HG03095 (cell line): ENCODE results near the gene THAP11.
"Not testable (repeated sequence)": the region's sequence is repeated elsewhere in the genome, so short reads cannot be mapped to it uniquely, and the experiment has no call there.

Source experiments
- ATAC-seq: cut with Tn5 transposase; IDR thresholded peaks from one replicate; pipeline ENCODE4 v1.9.1; 2021; ENCODE audit warnings: moderate library complexity; ENCODE audit not compliant: unreplicated experiment

The THAP11 gene

GRCh38 chr16:67834242-67834614 lies 7.9 kb upstream of the THAP11 start:
- ATAC-seq = no peak

DNA sequence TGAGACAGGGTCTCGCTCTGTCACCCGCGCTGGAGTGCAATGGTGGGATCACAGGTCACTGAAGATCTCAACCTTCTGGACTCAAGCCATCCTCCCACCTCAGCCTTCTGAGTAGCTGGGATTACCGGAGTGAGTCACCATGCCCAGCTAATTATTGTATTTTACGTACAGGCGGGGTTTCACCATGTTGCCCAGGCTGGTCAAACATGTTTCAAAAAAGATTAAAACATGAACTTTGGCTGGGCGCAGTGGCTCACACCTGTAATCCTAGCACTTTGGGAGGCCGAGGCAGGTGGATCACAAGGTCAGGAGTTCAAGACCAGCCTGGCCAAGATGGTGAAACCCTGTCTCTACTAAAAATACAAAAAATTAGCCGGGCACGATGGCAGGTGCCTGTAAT lies 4.9 kb upstream of the THAP11 start:
- not testable (repeated sequence) for ATAC-seq

DNA sequence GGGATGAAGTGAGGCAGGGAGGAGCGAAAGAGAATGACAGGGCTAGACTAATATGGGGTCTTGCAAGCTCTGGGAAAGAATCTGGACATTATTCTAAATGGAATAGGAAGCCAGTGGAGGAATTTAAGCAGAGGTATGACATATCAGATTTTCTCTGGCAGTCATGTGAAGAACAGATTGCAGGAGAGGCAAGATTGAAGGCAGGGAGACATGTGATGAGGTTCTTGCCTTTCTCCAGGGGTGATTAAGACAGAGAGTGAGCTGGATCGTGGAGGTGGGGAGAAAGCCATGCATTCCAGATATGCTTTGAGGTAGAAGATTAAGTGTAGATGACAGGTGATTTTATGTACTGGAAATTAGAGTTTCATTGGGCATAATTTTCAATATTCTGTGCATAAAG lies 4.3 kb upstream of the THAP11 start:
- no peak for ATAC-seq

- ATAC-seq = no peak
Measured at GRCh38 chr16:67841198-67841815, 813 bp upstream of the THAP11 start.

DNA sequence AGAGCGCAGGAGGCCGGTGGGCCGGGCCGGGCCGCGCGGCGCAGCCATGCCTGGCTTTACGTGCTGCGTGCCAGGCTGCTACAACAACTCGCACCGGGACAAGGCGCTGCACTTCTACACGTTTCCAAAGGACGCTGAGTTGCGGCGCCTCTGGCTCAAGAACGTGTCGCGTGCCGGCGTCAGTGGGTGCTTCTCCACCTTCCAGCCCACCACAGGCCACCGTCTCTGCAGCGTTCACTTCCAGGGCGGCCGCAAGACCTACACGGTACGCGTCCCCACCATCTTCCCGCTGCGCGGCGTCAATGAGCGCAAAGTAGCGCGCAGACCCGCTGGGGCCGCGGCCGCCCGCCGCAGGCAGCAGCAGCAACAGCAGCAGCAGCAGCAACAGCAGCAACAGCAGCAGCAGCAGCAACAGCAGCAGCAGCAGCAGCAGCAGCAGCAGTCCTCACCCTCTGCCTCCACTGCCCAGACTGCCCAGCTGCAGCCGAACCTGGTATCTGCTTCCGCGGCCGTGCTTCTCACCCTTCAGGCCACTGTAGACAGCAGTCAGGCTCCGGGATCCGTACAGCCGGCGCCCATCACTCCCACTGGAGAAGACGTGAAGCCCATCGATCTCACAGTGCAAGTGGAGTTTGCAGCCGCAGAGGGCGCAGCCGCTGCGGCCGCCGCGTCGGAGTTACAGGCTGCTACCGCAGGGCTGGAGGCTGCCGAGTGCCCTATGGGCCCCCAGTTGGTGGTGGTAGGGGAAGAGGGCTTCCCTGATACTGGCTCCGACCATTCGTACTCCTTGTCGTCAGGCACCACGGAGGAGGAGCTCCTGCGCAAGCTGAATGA lies 606 bp downstream of the THAP11 start:
- ATAC-seq = no peak

- no peak for ATAC-seq
Measured at GRCh38 chr16:67843343-67843765, 1.2 kb downstream of the THAP11 start.

- no peak for ATAC-seq
Measured at GRCh38 chr16:67844497-67844896, 2.4 kb downstream of the THAP11 start.

GRCh38 chr16:67845291-67846062 lies 3.4 kb downstream of the THAP11 start:
- no peak for ATAC-seq

GRCh38 chr16:67846063-67846319 lies 3.9 kb downstream of the THAP11 start:
- ATAC-seq = no peak

- peak; percentile 52 for ATAC-seq
Measured at GRCh38 chr16:67846320-67847063, 4.4 kb downstream of the THAP11 start, which contains the start of gene NUTF2. Gene NUTF2 (plus strand): TSS chr16:67846933. CDS start chr16:67865131, 18,198 bp downstream.

- ATAC-seq = peak; percentile 25
Measured at GRCh38 chr16:67847064-67847861, 5.1 kb downstream of the THAP11 start, which contains the start of gene CENPT. Gene CENPT (minus strand): TSS chr16:67847693. CDS start chr16:67833859, 13,834 bp downstream.

DNA sequence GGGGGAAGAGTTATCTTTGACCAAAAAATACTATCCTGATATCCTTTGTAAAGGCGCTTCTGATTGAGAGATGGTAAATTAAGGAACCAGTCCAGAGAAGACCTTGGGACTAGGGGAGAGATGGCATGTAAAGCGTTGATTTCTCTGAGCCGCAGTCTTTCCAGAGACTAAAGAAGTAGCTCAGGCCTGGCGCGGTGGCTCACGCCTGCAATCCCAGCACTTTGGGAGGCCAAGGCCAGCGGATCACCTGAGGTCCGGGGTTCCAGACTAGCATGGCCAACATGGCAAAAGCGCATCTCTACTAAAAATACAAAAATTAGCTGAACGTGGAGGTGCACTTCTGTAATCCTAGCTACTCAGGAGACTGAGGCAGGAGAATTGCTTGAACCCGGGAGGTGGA lies 6.0 kb downstream of the THAP11 start:
- no peak for ATAC-seq

DNA sequence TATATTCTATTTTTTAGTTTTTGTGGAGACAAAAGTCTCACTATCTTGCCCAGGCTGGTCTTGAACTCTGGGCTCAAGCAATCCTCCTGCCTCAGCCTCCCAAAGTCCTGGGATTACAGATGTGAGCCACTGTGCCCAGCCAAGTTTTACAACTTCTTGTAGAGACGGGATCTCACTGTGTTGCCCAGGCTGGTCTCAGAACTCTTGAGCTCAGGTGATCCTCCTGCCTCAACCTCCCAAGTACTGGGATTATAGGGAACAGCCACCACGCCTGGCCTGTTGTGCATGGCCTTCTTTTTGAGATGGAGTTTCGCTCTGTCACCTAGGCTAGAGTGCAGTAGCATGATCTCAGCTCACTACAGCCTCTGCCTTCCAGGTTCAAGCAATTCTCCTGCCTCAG lies 11.6 kb downstream of the THAP11 start:
- ATAC-seq = no peak

- no peak for ATAC-seq
Measured at GRCh38 chr16:67855789-67856188, 13.7 kb downstream of the THAP11 start.

GRCh38 chr16:67856927-67857546 lies 14.9 kb downstream of the THAP11 start:
- ATAC-seq = no peak

DNA sequence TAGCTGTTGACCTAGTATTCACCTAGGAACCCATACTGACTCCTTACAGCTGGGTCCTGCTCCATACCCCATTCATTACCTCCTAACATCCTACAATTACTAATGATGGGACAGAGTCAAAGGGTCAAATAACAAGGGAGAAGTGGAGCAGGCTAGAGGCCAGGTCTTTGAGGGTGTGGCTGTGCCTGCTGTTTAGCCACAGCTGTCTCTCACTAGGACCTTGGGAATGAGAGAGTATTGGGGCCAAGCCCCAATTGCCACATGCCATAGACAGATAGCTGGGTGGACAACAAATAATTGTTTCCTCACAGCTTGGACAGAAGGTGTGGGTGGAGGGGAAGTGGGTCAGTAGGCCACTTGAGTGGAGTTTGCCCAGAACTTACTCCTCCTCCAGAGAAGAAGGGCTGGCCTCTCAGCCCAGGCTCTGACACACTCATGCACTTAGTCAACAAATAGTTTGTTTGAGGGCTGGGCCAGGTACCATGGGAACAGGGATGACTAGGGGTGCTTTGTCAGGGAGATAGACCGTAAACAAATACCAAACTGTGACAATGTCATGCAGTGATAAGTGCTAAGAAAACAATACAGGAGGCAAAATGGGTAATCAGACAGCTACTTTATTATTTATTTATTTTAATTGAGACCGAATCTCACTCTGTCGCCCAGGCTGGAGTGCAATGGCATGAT lies 15.6 kb downstream of the THAP11 start:
- no peak for ATAC-seq

DNA sequence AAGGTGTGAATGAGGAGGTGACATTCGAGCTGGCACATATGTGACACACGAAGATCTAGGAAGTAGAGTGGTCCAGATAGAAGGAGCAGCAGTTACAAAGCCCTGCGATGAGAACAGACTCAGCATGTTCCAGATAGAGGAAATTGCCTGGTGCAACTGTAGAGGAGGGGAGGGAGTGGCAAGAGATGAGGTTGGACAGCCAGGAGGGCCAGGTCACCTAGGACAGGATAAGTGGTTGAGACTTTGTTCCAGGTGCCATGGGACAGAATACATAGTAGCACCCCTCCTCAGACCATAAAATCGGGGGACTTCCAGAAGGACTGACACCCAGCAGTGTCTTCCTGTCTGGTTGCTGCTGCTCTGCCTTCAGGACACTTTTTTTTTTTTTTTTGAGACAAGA lies 16.4 kb downstream of the THAP11 start:
- no peak for ATAC-seq

GRCh38 chr16:67860589-67861398 lies 18.7 kb downstream of the THAP11 start:
- no peak for ATAC-seq
